ENCODE results near the gene TENT5C. TPM values are rescaled to one million over a fixed set of nuclear protein-coding genes. Genes with fewer than 3 reads are reported as not detected.
A peak's percentile ranks its signal among the peaks of the same experiment; 100 is the strongest.

TENT5C gene
- polyA plus RNA-seq, 3 donors from 2014 or later: 7.4 to 25.7 (median 25.3) TPM

- Mint-ChIP-seq H3K27ac (peak overlapping the region; percentile 90 to 99 (median 95)), H3K36me3 (no peaks in the 10 kb centered on the region), H3K4me1 (peaks cover 91 to 93% of the 10 kb centered on the region in 2 donors), H3K4me3 (peak overlapping the region; percentile 62 to 91 (median 80)), H3K9me3 (no peaks in the 10 kb centered on the region), H3K27me3 (ENCODE audit: low read depth in 3 of 3) (peaks cover 17 to 34% (median 26%) of the 10 kb centered on the region in 3 donors)
- DNase-seq: no peak
These were observed 49.4 kb downstream of the TENT5C start for GRCh38 chr1:117655220-117655577.

- no peaks in the 10 kb centered on the region for H3K36me3 Mint-ChIP-seq
- H3K4me1 Mint-ChIP-seq: peaks cover 96 to 97% of the 10 kb centered on the region in 2 donors
- H3K9me3 Mint-ChIP-seq: no peaks in the 10 kb centered on the region
- peak overlapping the region; percentile 90 to 99 (median 95) for H3K27ac Mint-ChIP-seq
- DNase-seq: peak; percentile 94 to 96 (median 95)
- H3K27me3 Mint-ChIP-seq (ENCODE audit: low read depth in 3 of 3): peaks cover 20 to 38% (median 33%) of the 10 kb centered on the region in 3 donors
- H3K4me3 Mint-ChIP-seq: peak overlapping the region; percentile 62 to 91 (median 80)
These were observed 50.4 kb downstream of the TENT5C start for GRCh38 chr1:117656202-117656641.

- H3K27ac Mint-ChIP-seq: peak overlapping the region; percentile 90 to 99 (median 95)
- H3K36me3 Mint-ChIP-seq: peaks cover 0 to 3% (median 0%) of the 10 kb centered on the region in 3 donors
- DNase-seq: no peak
- peak overlapping the region; percentile 14 to 91 (median 80) for H3K4me3 Mint-ChIP-seq
- H3K9me3 Mint-ChIP-seq: peaks cover 0 to 2% (median 0%) of the 10 kb centered on the region in 6 donors
- H3K4me1 Mint-ChIP-seq: peaks cover 96 to 97% of the 10 kb centered on the region in 2 donors
- peaks cover 20 to 36% (median 34%) of the 10 kb centered on the region in 3 donors for H3K27me3 Mint-ChIP-seq (ENCODE audit: low read depth in 3 of 3)
These were observed 51.2 kb downstream of the TENT5C start for GRCh38 chr1:117657031-117657430.

GRCh38 chr1:117657949-117658660 is 52.3 kb downstream of the TENT5C start:
- H3K4me3 Mint-ChIP-seq: peak overlapping the region; percentile 17 to 70 (median 62)
- no peak for DNase-seq
- H3K4me1 Mint-ChIP-seq: peaks cover 95 to 96% of the 10 kb centered on the region in 2 donors
- peaks cover 0 to 6% (median 0%) of the 10 kb centered on the region in 6 donors for H3K9me3 Mint-ChIP-seq
- H3K36me3 Mint-ChIP-seq: peaks cover 0 to 3% (median 0%) of the 10 kb centered on the region in 3 donors
- peak overlapping the region in 5 of 6 donors; percentile 81 to 100 (median 93) for H3K27ac Mint-ChIP-seq
- peaks cover 16 to 34% (median 32%) of the 10 kb centered on the region in 3 donors for H3K27me3 Mint-ChIP-seq (ENCODE audit: low read depth in 3 of 3)

GRCh38 chr1:117658676-117659075 is 52.8 kb downstream of the TENT5C start:
- H3K9me3 Mint-ChIP-seq: peaks cover 0 to 6% (median 0%) of the 10 kb centered on the region in 6 donors
- H3K27me3 Mint-ChIP-seq (ENCODE audit: low read depth in 3 of 3): peaks cover 19 to 35% (median 32%) of the 10 kb centered on the region in 3 donors
- H3K4me1 Mint-ChIP-seq: peaks cover 95 to 96% of the 10 kb centered on the region in 2 donors
- peak overlapping the region in 5 of 6 donors; percentile 81 to 100 (median 93) for H3K27ac Mint-ChIP-seq
- peaks cover 0 to 5% (median 0%) of the 10 kb centered on the region in 3 donors for H3K36me3 Mint-ChIP-seq
- DNase-seq: peak; percentile 72 to 77 (median 75)
- peak overlapping the region; percentile 17 to 70 (median 62) for H3K4me3 Mint-ChIP-seq

GRCh38 chr1:117659550-117660270 is 53.9 kb downstream of the TENT5C start:
- H3K9me3 Mint-ChIP-seq: peaks cover 0 to 6% (median 0%) of the 10 kb centered on the region in 6 donors
- peak overlapping the region in 4 of 5 donors; percentile 30 to 62 (median 44) for H3K4me3 Mint-ChIP-seq
- H3K27me3 Mint-ChIP-seq (ENCODE audit: low read depth in 3 of 3): peaks cover 19 to 38% (median 28%) of the 10 kb centered on the region in 3 donors
- DNase-seq: no peak
- peaks cover 95 to 96% of the 10 kb centered on the region in 2 donors for H3K4me1 Mint-ChIP-seq
- peak overlapping the region in 5 of 6 donors; percentile 81 to 100 (median 93) for H3K27ac Mint-ChIP-seq
- H3K36me3 Mint-ChIP-seq: peaks cover 0 to 9% (median 0%) of the 10 kb centered on the region in 3 donors

- Mint-ChIP-seq H3K36me3 (peaks cover 0 to 9% (median 0%) of the 10 kb centered on the region in 3 donors), H3K27me3 (ENCODE audit: low read depth in 3 of 3) (peaks cover 17 to 31% (median 30%) of the 10 kb centered on the region in 3 donors), H3K27ac (peak overlapping the region; percentile 77 to 100 (median 94)), H3K4me1 (peaks cover 95 to 96% of the 10 kb centered on the region in 2 donors), H3K4me3 (peak overlapping the region; percentile 29 to 67 (median 50)), H3K9me3 (peaks cover 0 to 6% (median 0%) of the 10 kb centered on the region in 6 donors)
- no peak for DNase-seq
These were observed 54.6 kb downstream of the TENT5C start for GRCh38 chr1:117660271-117660965.

- Mint-ChIP-seq H3K4me3 (peak overlapping the region; percentile 29 to 67 (median 50)), H3K36me3 (peaks cover 0 to 9% (median 0%) of the 10 kb centered on the region in 3 donors), H3K27me3 (ENCODE audit: low read depth in 3 of 3) (peaks cover 16 to 27% (median 25%) of the 10 kb centered on the region in 3 donors), H3K9me3 (peaks cover 0 to 6% (median 0%) of the 10 kb centered on the region in 6 donors), H3K27ac (peak overlapping the region; percentile 77 to 100 (median 94)), H3K4me1 (peaks cover 95 to 96% of the 10 kb centered on the region in 2 donors)
- peak; percentile 81 to 88 (median 86) for DNase-seq
These were observed 55.2 kb downstream of the TENT5C start for GRCh38 chr1:117661027-117661426.

- peak overlapping the region in 1 of 5 donors; percentile 74 for H3K4me3 Mint-ChIP-seq
- H3K27me3 Mint-ChIP-seq (ENCODE audit: low read depth in 3 of 3): peaks cover 12 to 17% (median 17%) of the 10 kb centered on the region in 3 donors
These were observed 56.8 kb downstream of the TENT5C start for GRCh38 chr1:117662667-117663066.

GRCh38 chr1:117663156-117663902 is 57.5 kb downstream of the TENT5C start:
- Mint-ChIP-seq H3K9me3 (peaks cover 0 to 6% (median 0%) of the 10 kb centered on the region in 6 donors), H3K4me3 (peak overlapping the region in 4 of 5 donors; percentile 53 to 74 (median 64)), H3K27me3 (ENCODE audit: low read depth in 3 of 3) (peaks cover 12 to 18% (median 17%) of the 10 kb centered on the region in 3 donors), H3K27ac (peak overlapping the region; percentile 93 to 100 (median 97)), H3K36me3 (peaks cover 0 to 9% (median 4%) of the 10 kb centered on the region in 3 donors), H3K4me1 (peaks cover 76 to 79% of the 10 kb centered on the region in 2 donors)
- no peak for DNase-seq

More at GRCh38 chr1:117662667-117663066, 56.8 kb downstream of the TENT5C start:
- Mint-ChIP-seq H3K27ac (peak overlapping the region; percentile 49 to 100 (median 97)), H3K36me3 (peaks cover 0 to 9% (median 0%) of the 10 kb centered on the region in 3 donors), H3K4me1 (peaks cover 81 to 85% of the 10 kb centered on the region in 2 donors), H3K9me3 (peaks cover 0 to 6% (median 0%) of the 10 kb centered on the region in 6 donors)
- no peak for DNase-seq

GRCh38 chr1:117664314-117664713 is 58.5 kb downstream of the TENT5C start:
- Mint-ChIP-seq H3K4me1 (peaks cover 66 to 69% of the 10 kb centered on the region in 2 donors), H3K4me3 (peak overlapping the region; percentile 53 to 74 (median 64)), H3K27ac (peak overlapping the region; percentile 93 to 100 (median 97)), H3K36me3 (peaks cover 0 to 9% (median 4%) of the 10 kb centered on the region in 3 donors), H3K27me3 (ENCODE audit: low read depth in 3 of 3) (peaks cover 11 to 15% (median 14%) of the 10 kb centered on the region in 3 donors), H3K9me3 (peaks cover 0 to 6% (median 0%) of the 10 kb centered on the region in 6 donors)
- DNase-seq: peak; percentile 87 to 90 (median 87)

Measured in immature natural killer cell (primary cell).